ENCODE data around the gene COPG1.

COPG1 gene

DNA sequence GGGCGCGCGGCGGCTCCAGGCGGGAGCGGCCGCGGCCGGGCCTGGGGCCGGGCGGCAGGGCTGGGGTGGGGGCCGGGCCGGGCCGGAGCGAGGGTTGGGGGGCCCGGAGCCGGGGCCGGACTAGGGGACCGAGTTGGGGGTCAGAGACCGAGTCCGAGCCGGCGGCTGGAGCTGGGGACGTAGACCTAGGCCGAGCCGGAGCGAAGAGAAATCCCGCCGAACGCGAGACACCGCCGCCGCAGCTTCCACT is 66.5 kb downstream of the COPG1 start:
- DNase-seq = no peak

DNA sequence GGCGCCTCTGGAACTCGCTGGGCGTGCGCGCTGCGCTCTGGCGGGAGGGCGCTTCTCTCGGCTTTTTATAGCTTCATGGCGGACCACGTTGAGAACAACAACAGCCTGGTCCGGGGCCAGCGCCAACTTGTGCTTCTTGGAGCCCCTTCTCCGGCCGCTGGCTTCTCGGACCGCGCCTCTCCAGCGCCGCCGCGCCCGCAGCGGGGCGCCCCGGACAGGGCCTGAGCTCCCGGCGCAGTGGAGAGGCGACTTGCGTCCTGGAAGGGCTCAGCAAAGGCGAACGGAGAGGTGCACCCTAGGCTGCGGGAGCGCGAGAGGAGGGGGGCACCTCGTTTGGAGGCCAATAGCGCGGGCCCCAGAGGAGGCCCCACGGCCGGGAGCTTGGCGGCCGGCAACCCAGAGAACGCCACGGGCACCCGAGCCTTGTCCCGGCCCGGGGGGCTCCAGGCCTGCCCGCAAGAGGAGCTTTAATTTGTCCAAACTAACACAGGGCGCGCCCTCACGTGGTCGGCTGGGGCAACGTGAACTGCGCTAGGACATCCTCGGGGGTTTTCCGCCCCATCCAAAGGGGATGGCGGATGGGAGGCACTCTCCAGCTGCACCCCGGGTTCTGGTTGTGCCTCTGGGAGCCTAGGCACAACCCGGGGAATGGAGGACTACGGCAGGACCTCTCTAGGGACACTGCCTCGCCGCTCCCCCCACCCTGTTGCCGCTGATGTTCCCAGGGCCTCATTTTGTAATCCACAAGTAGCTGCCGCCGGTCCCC is 67.0 kb downstream of the COPG1 start:
- DNase-seq = peak; percentile 91

DNA sequence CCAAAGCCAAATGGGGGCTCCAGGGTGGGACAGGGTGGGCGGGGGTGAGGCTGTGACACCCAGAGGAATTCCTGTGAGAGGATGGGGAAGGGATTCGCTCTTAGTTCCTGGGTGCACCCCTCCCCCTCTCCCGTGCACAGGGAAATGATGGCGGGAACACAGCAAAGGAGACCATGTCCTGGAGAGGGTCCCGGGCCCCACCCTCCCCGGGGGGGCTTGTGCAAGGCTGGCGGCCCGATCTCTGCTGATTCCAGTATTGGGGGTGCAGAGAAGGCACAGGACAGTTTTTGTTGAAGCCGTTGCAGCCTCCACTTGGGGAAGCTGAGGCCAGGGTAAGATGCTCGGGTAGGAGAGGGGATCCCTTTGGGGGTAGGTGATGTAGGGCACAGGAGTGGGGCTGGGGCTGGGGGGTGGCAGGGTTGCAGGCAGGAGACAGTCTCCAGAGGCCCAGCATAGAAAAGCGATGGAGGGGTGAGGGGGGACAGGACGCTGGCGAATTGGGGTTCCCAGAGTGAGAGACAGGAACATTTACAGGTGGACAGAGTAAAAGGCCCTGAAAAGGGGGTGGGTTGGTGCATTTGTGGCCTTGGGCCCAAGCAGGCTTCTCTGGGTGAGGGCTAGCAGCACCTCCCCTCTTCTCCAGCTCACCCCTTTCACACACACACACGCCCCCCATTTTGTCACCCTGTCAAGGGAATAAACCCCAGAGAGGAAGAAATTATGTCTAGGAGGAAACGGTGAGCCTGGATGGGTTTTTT is 67.8 kb downstream of the COPG1 start:
- DNase-seq = no peak

DNA sequence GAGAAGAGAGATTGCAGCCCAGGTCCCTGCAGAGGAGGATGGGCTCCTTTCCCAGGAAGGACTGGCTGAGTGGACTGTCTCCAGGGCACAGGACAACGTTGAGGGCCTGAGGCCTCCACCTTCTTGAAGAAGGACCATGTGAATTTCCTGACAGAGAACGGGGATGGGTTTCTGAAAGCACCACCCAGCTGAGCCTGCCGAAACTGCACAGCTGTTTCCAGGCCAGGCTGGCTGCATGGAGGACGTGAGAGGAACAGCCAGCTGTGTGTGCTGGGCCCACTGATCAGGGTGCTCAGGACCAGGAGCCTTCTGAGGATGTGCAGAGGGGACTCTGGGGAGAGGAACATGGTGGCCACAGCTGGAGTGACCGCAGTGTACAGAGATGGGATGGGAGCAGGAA is 68.4 kb downstream of the COPG1 start:
- no peak for DNase-seq

DNA sequence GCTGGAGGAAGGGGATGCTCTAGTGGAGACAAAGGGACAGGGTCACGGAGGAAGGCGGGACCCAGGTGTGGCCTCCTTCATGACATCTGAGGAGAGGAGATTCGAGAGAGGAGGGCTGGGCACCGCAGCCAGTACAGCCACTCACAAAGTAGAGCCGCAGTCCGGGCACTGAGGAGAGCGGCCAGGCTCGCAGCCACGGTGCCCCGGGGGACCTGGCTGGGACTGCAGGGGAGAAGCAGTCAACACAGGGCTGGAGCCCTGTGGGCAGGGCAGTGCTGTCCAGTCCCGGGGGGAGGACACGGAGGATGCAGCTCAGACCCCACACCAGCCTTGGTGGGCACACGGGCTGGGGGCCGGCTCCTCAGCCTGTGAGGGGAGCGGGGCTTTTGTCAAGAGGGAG is 69.5 kb downstream of the COPG1 start:
- DNase-seq = no peak

DNA sequence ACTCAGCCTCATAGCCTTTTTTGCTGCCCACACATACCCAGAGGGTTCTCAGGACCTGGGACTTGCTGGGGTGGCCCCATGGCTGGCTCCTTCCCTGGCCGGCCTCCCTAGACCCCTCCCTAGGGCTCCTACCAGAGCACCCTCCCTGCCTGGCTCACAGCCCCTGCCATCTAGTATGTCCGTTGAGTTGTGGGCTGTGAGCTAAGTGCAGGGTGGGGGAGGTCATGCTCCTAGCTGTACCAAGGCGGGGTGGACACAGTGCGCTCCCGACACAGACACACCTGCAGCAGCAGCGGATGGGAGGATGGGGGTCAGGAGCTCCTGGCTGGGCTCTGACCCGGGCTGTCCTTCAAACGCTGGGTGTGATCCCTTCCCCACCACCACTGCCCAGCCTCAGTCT is 70.9 kb downstream of the COPG1 start:
- no peak for DNase-seq

DNA sequence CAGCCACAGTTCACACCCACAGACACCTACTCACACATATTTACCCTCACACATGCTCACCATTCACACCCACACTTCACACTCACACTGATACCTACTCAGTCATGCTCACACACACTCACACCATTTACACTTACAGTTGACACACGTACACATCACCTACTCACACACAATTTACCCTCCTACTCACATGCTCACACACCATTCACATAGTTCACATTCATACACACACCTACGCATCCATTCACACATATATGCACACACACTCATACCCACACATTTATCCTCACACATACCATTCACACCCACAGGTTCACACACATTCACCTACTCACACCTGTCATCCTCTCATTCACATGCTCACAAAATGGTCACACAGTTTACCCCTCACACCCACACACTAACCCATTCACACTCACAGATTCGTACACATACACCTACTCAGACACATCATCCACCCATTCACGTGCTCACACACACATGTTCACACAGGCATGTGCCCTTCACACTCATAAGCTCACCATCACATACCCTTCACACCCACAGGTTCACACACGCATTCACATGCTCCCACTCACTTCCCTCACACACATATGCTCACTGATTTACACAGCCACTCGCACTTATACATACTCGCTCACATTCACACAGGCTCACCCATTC is 71.5 kb downstream of the COPG1 start:
- DNase-seq = no peak

DNA sequence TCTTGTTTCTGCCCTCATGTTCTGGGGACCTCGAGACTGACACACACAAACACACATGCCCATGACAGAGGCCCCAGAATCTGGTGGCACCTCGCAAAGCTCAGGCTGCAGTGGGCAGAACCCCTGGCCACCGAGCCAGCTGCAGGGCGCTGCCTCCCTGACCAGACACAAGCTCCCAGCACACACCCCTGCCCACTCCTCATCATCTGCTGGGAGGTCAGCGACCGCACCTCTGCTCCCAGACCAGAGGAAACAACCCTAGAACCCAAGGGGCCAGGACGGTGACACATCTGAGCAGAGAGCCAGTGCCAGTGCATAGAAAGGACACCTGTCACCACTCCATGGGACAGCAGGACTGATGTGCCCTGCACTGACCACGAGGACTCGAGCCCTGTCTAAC is 72.5 kb downstream of the COPG1 start:
- DNase-seq = no peak

DNA sequence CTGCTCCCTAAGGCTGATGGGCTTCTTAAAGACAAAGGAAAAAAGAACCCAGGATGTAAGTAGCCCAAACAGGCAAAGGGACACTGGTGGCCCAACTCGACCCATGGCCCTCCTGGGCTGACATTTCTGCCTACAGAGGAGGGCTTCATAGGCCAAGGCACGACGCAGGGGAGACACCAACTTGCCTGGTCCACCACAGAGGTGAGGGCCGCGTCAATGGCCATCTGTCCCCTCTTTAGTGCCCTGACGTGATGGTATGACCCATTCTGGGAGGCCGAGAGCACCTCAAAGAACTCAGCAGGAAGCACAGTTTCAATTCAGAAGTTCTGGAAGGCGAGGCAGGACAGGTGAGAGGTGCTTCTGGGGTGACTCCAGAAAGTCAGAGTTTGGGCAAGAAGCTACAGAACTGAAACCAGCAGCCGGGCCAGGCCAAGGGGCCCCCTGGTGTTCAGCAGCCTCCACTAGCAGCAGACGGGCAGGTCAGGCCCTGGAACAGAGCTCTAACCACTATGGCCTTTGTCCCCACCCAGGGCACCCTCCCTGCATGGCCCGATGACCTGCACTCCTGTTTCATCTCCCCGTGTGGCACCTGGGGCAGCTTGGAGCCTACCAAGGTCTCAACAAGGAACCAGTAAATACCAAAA is 74.4 kb downstream of the COPG1 start:
- DNase-seq = no peak

DNA sequence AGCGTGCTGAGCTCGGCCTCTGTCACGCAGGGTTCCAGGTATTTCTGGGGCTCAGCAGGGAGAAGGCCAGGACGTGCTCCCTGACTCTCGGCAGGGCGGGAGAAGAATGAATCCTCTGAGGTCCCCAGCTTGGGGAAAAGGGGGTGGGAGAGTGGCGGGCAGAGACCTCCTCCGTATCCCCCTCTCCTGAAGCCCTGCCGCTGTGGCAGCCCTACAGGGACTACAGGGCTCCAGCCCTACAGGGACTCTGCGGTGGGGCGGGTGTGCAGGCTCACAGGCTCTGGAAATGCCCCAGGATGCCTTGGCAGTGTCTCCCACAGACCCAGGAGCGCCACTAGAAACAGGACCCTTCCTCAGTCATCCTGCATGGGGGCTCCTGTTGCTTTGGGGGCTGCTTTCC is 75.4 kb downstream of the COPG1 start:
- DNase-seq = no peak

DNA sequence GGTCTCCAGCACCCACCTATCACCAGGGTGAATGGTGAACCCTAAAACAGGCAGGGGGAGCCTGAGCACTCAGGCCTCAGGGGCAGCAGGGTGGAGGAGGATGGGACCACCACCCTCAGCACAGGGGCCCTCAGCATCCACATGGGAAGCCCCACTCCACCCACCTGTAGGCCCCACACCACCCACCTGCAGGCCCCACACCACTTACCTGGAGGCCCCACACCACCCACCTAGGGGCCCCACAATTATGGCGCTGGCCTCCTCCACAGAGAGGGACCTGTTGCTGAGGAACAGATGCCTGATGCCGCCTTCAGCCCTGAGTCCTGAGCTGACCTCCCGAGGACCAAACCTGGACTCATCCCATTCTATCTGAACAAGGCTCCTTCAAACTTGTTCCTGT is 76.0 kb downstream of the COPG1 start:
- DNase-seq = no peak

DNA sequence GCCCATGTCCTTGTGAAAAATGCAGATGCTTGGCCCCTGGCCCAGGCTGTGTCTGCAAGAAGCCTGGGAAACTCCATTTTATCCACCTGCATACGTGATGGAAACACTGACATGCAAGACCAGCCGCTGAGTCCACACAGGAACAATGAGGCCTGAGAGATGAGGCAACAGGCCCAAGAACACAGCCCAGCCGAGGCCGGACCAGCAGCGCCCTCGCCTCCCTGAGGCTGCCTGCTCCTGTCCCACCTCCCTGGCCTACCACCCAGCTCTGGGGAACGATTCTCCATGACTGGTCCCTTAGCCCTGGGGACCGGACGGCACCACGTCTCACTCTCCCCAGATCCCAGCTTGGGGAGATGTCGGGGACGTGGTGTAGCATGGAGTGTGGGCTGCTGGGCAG is 76.7 kb downstream of the COPG1 start:
- no peak for DNase-seq

DNA sequence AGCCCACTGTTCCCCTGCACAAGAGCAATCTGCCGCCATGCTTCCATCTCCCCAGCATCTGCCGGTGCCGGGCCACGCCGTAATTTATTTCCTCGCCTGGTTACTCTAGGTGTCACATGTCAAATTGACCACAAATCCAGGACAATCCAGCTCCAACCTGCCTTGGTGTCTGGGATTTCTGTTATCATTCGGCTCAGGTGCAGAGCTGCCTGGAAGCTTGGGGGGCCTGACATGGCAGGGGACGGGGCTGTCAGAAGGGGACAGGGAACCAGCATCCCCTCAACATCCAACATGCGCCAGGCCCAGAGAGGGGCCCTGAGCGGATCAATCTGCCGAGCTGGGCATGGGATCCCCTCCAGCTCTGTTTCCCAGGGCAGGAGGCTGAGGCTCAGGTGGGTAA is 77.2 kb downstream of the COPG1 start:
- no peak for DNase-seq
